Skin of body (tissue), 3 donors: ENCODE results near the gene PSMD2. TPM values are rescaled to one million over a fixed set of nuclear protein-coding genes. Genes with fewer than 3 reads are reported as not detected.

Source experiments
- DNase-seq: peaks from one replicate; lab custom pipeline; 2025; lab: John Stamatoyannopoulos, UW
- small RNA-seq: library from RNA; depleted of rRNA; stranded (forward); fragments of <200 nt; gene quantifications from one replicate; pipeline ENCODE3, GENCODE V24; 2014; ENCODE audit warnings: low replicate concordance
- total RNA-seq: library from RNA; depleted of rRNA; stranded (reverse); fragments of >200 nt; gene quantifications from one replicate; pipeline ENCODE4 v1.2.3, GENCODE V29; 2014

PSMD2 gene
- total RNA-seq, 1 donor from 2014 or later = 167 TPM

- DNase-seq = no peak
These were observed 55.2 kb downstream of the PSMD2 start for GRCh38 chr3:184354121-184354728.

GRCh38 chr3:184354754-184355153, 55.7 kb downstream of the PSMD2 start:
- DNase-seq = no peak

- no peak for DNase-seq
These were observed 56.4 kb downstream of the PSMD2 start for GRCh38 chr3:184355261-184356040.

GRCh38 chr3:184357248-184358123, 58.4 kb downstream of the PSMD2 start:
- no peak for DNase-seq

- no peak for DNase-seq
These were observed 59.2 kb downstream of the PSMD2 start for GRCh38 chr3:184358124-184358767.

Small RNAs within 50 kb of the gene (small RNA-seq; reads per million reads assigned to genes)
- gene SNORD66 = 724 reads per million, percentile 98 among the genes with 10 or more reads in this experiment

Other genes with a start within 250 kb of the PSMD2 start
- gene HTR3C, start 246.2 kb upstream of the PSMD2 start, total RNA-seq = not detected
- gene HTR3E, start 202.2 kb upstream of the PSMD2 start, total RNA-seq = not detected
- 28.7 TPM for gene EIF2B5, start 163.9 kb upstream of the PSMD2 start, total RNA-seq
- gene DVL3, start 143.9 kb upstream of the PSMD2 start, total RNA-seq = 23.9 TPM
- 135 TPM for gene AP2M1, start 124.4 kb upstream of the PSMD2 start, total RNA-seq
- gene ABCF3, start 113.0 kb upstream of the PSMD2 start, total RNA-seq = 46.3 TPM
- 0.10 TPM for gene VWA5B2, start 69.7 kb upstream of the PSMD2 start, total RNA-seq
- 13.8 TPM for gene ALG3, start 50.3 kb upstream of the PSMD2 start, total RNA-seq
- gene EEF1AKMT4, start 49.6 kb upstream of the PSMD2 start, total RNA-seq = 1.7 TPM
- gene CAMK2N2, start 37.7 kb upstream of the PSMD2 start, total RNA-seq = not detected
- gene ECE2, start 23.2 kb upstream of the PSMD2 start, total RNA-seq = not detected
- 191 TPM for gene EIF4G1, start 15.4 kb downstream of the PSMD2 start, total RNA-seq
- 18.6 TPM for gene FAM131A, start 38.4 kb downstream of the PSMD2 start, total RNA-seq
- 5.3 TPM for gene CLCN2, start 62.4 kb downstream of the PSMD2 start, total RNA-seq
- gene POLR2H, start 62.5 kb downstream of the PSMD2 start, total RNA-seq = 44.3 TPM
- gene THPO, start 79.0 kb downstream of the PSMD2 start, total RNA-seq = 68.1 TPM
- 31.3 TPM for gene CHRD, start 80.8 kb downstream of the PSMD2 start, total RNA-seq